OCI-LY7 (cell line): ENCODE results near the gene TMEM45B. TPM values are rescaled to one million over a fixed set of nuclear protein-coding genes. Genes with fewer than 3 reads are reported as not detected.
"Not testable (repeated sequence)": the region's sequence is repeated elsewhere in the genome, so short reads cannot be mapped to it uniquely, and the experiment has no call there.

Experiments
- BruUV-seq: library from RNA; stranded (reverse); fragments of 400-500 nt; replicated peaks from 2 replicates; lab custom pipeline; 2021; lab: Mats Ljungman, UMichigan
- CTCF ChIA-PET: fragments of 300-600 bp; sonication (Branson Sonifier 250); formaldehyde crosslinking; loops from one replicate; lab custom pipeline; 2022; ENCODE audit warnings: antibody characterized with exemption; ENCODE audit not compliant: unreplicated experiment; lab: Charles Lee
- POLR2A ChIA-PET: fragments of 300-600 bp; sonication (Branson Sonifier 250); formaldehyde crosslinking; loops from one replicate; lab custom pipeline; 2022; ENCODE audit warnings: antibody characterized with exemption; lab: Charles Lee
- DNase-seq: peaks from one replicate; pipeline ENCODE4 v3.0.0-alpha.2; 2015; ENCODE audit warnings: low spot score
- H2AFZ ChIP-seq: fragments of 200-600 bp; sonication (generic), shearing (Covaris generic); 2 replicates; pipeline ENCODE4 v1.6.1; 2014; ENCODE audit warnings: mild to moderate bottlenecking, antibody characterized with exemption, low read length, moderate library complexity
- H3K27ac ChIP-seq: fragments of 200-600 bp; sonication (generic); 2 replicates; pipeline ENCODE4 v1.5.1; 2014; ENCODE audit warnings: mixed run types, low read depth, mild to moderate bottlenecking, moderate library complexity, low read length, inconsistent platforms; ENCODE audit not compliant: poor library complexity, severe bottlenecking
- H3K36me3 ChIP-seq: fragments of 200-600 bp; sonication (generic); 2 replicates; pipeline ENCODE4 v1.6.1; 2014; ENCODE audit warnings: mild to moderate bottlenecking, antibody characterized with exemption, low read length, moderate library complexity, mixed read lengths; ENCODE audit not compliant: insufficient read depth
- H3K4me1 ChIP-seq: fragments of 200-600 bp; sonication (generic); 2 replicates; pipeline ENCODE4 v1.5.1; 2014; ENCODE audit warnings: mild to moderate bottlenecking, low read length; ENCODE audit not compliant: insufficient read depth, poor library complexity, severe bottlenecking
- H3K4me2 ChIP-seq: fragments of 200-600 bp; sonication (generic); 2 replicates; pipeline ENCODE4 v1.6.1; 2014; ENCODE audit warnings: mild to moderate bottlenecking, low read length
- H3K4me3 ChIP-seq: fragments of 200-600 bp; sonication (generic); 2 replicates; pipeline ENCODE4 v1.5.1; 2014; ENCODE audit warnings: mild to moderate bottlenecking, low read depth, low read length; ENCODE audit not compliant: poor library complexity, severe bottlenecking
- H3K79me2 ChIP-seq: fragments of 200-600 bp; sonication (generic); 2 replicates; pipeline ENCODE4 v1.6.1; 2016; ENCODE audit warnings: low read depth, mild to moderate bottlenecking, low read length, moderate library complexity, mixed read lengths; ENCODE audit not compliant: insufficient read depth
- H3K9me2 ChIP-seq: fragments of 200-600 bp; sonication (generic); 2 replicates; pipeline ENCODE4 v1.6.1; 2016; ENCODE audit warnings: mild to moderate bottlenecking, low read length, mixed read lengths; ENCODE audit not compliant: insufficient read depth
- H3K9me3 ChIP-seq: fragments of 200-600 bp; sonication (generic); 2 replicates; pipeline ENCODE4 v1.6.1; 2014; ENCODE audit warnings: mild to moderate bottlenecking, mixed run types, low read length, mixed read lengths
- H4K20me1 ChIP-seq: fragments of 200-600 bp; sonication (generic); 2 replicates; pipeline ENCODE4 v1.6.1; 2014; ENCODE audit warnings: mild to moderate bottlenecking, antibody characterized with exemption, low read length, moderate library complexity, mixed read lengths; ENCODE audit not compliant: insufficient read depth
- CTCF ChIP-seq: fragments of 200-600 bp; sonication (generic); conservative IDR thresholded peaks from 2 replicates; pipeline ENCODE4 v1.5.1; 2014; ENCODE audit warnings: mild to moderate bottlenecking, antibody characterized with exemption, low read length, moderate library complexity, mixed read lengths
- EZH2phosphoT487 ChIP-seq: fragments of 200-600 bp; sonication (generic); IDR thresholded peaks from 2 replicates; pipeline ENCODE4 v1.6.1; 2018; ENCODE audit warnings: low read depth, borderline replicate concordance, mild to moderate bottlenecking, mixed run types, antibody characterized with exemption, low read length, moderate library complexity, mixed read lengths
- intact Hi-C: fragments of 100-400 bp; cut with micrococcal nuclease; formaldehyde crosslinking; loops from one replicate; pipeline ENCODE4 v1.10.0; 2022; ENCODE audit not compliant: unreplicated experiment
- total RNA-seq, 2 experiments: library from RNA; depleted of rRNA in 1 of 2; stranded (reverse); fragments of >200 nt in 1 of 2; shearing (Covaris generic) in 1 of 2; gene quantifications; 2 replicates each; pipeline ENCODE4 v1.2.3, GENCODE V29; 2014 to 2022

Gene TMEM45B
- total RNA-seq, 2 experiments from 2014 or later = not detected

- Histone ChIP-seq H3K9me2 (no peaks in the 10 kb centered on the region), H2AFZ (no peak overlapping the region), H3K9me3 (no peaks in the 10 kb centered on the region), H3K4me3 (no peak overlapping the region), H3K4me2 (no peak overlapping the region), H3K27ac (no peak overlapping the region), H4K20me1 (no peaks in the 10 kb centered on the region), H3K36me3 (no peaks in the 10 kb centered on the region), H3K79me2 (no peaks in the 10 kb centered on the region), H3K4me1 (no peaks in the 10 kb centered on the region)
- ChIA-PET CTCF (no interaction called here), POLR2A (interaction anchor here (0.6 kb wide), 1 partner anchor 65 kb away, joined by 3 read pairs; no protein-coding TSS in a partner anchor)
- intact Hi-C loops = no loop called here
- no peak for DNase-seq
- no peak for TF ChIP-seq EZH2phosphoT487
- TF ChIP-seq CTCF = no peak
- BruUV-seq = no TSS peak
Measured at GRCh38 chr11:129779342-129779741, 36.3 kb upstream of the TMEM45B start.

GRCh38 chr11:129785383-129786111 is 30.1 kb upstream of the TMEM45B start:
- TF ChIP-seq CTCF (peak; percentile 60), EZH2phosphoT487 (no peak)
- intact Hi-C loops = no loop called here
- no peaks in the 10 kb centered on the region for H3K79me2 ChIP-seq
- peak; percentile 2 for DNase-seq
- no TSS peak for BruUV-seq
- ChIA-PET CTCF (no interaction called here), POLR2A (interaction anchor here (0.7 kb wide), 2 partner anchors 93 to 624 kb away, joined by 3 to 4 read pairs; no protein-coding TSS in a partner anchor)
- H3K27ac ChIP-seq = no peak overlapping the region
- H3K4me1 ChIP-seq = no peaks in the 10 kb centered on the region
- H3K36me3 ChIP-seq = no peaks in the 10 kb centered on the region
- H4K20me1 ChIP-seq = no peaks in the 10 kb centered on the region
- H3K9me3 ChIP-seq = no peaks in the 10 kb centered on the region
- H3K9me2 ChIP-seq = no peaks in the 10 kb centered on the region
- H3K4me2 ChIP-seq = no peak overlapping the region
- H3K4me3 ChIP-seq = no peak overlapping the region
- no peak overlapping the region for H2AFZ ChIP-seq

GRCh38 chr11:129786112-129786416 is 29.6 kb upstream of the TMEM45B start:
- intact Hi-C loops, H3K27ac ChIP-seq, DNase-seq, H4K20me1 ChIP-seq, H3K4me2 ChIP-seq, H3K4me3 ChIP-seq, H3K36me3 ChIP-seq, H3K79me2 ChIP-seq, H3K4me1 ChIP-seq, H2AFZ ChIP-seq, H3K9me2 ChIP-seq, H3K9me3 ChIP-seq, CTCF ChIA-PET, BruUV-seq, POLR2A ChIA-PET: not testable (repeated sequence)
